Natural killer cell (primary cell): Measurements from ENCODE around the gene BRD7. TPM values are rescaled to one million over a fixed set of nuclear protein-coding genes. Genes with fewer than 3 reads are reported as not detected.
A peak's percentile ranks its signal among the peaks of the same experiment; 100 is the strongest.

Experiments
- ATAC-seq, 3 donors: fragments of 150-1000 bp in 2 of 3; fragments of 200-7000 bp in 1 of 3; cut with Tn5 transposase; 1 replicate in 1 of 3; 2 replicates in 2 of 3; pipeline ENCODE4 v1.10.0; 2021; ENCODE audit warnings: mild to moderate bottlenecking in 2 of 3, moderate library complexity in 2 of 3
- DNase-seq, 2 donors: peaks; one replicate each; pipeline versions ENCODE4 v3.0.0 to v3.0.0-alpha.2; 2013 to 2021; ENCODE audit warnings: mixed read lengths in 1 of 2
- H3K27ac ChIP-seq: one replicate; pipeline ENCODE4 v1.5.1; 2013; ENCODE audit warnings: mild to moderate bottlenecking, low read length
- H3K27me3 ChIP-seq: one replicate; pipeline ENCODE4 v1.6.1; 2013; ENCODE audit warnings: low read length; ENCODE audit not compliant: control insufficient read depth, insufficient read depth
- H3K36me3 ChIP-seq: one replicate; pipeline ENCODE4 v1.6.1; 2013; ENCODE audit warnings: low read length; ENCODE audit not compliant: control insufficient read depth, insufficient read depth
- H3K4me1 ChIP-seq: one replicate; pipeline ENCODE4 v1.6.1; 2013; ENCODE audit warnings: low read length; ENCODE audit not compliant: control insufficient read depth, insufficient read depth
- H3K4me3 ChIP-seq: one replicate; pipeline ENCODE4 v1.5.1; 2013; ENCODE audit warnings: low read length
- H3K9me3 ChIP-seq: one replicate; pipeline ENCODE4 v1.6.1; 2013; ENCODE audit warnings: low read length; ENCODE audit not compliant: control insufficient read depth, insufficient read depth
- H3K27ac Mint-ChIP-seq, 2 donors: one replicate each; pipeline ENCODE4 v1.8.0; 2022; ENCODE audit warnings: mild to moderate bottlenecking in 2 of 2, mixed read lengths in 2 of 2, moderate library complexity in 1 of 2
- H3K27me3 Mint-ChIP-seq, 2 donors: one replicate each; pipeline ENCODE4 v1.8.0; 2022; ENCODE audit warnings: low read depth in 2 of 2, mixed read lengths in 2 of 2
- H3K36me3 Mint-ChIP-seq: one replicate; pipeline ENCODE4 v1.8.0; 2022; ENCODE audit warnings: mixed read lengths
- H3K4me1 Mint-ChIP-seq, 2 donors: one replicate each; pipeline ENCODE4 v1.8.0; 2022; ENCODE audit warnings: mixed read lengths in 2 of 2
- H3K4me3 Mint-ChIP-seq: one replicate; pipeline ENCODE4 v1.8.0; 2022; ENCODE audit warnings: mild to moderate bottlenecking, moderate library complexity, mixed read lengths
- H3K9me3 Mint-ChIP-seq, 2 donors: one replicate each; pipeline ENCODE4 v1.8.0; 2022; ENCODE audit warnings: mixed read lengths in 2 of 2
- WGBS: methylation state at CpG from one replicate; pipeline ENCODE4 v1.1.7; 2013; ENCODE audit warnings: missing lambda C conversion rate; ENCODE audit not compliant: insufficient coverage; 5-methylcytosine and 5-hydroxymethylcytosine counted together
- intact Hi-C: fragments of 100-400 bp; cut with micrococcal nuclease; formaldehyde crosslinking; loops from one replicate; pipeline ENCODE4 v1.14.2; 2022
- total RNA-seq, 4 donors: library from RNA; stranded (reverse); fragments of 120-200 nt in 1 of 4; gene quantifications; one replicate each; pipeline versions ENCODE4 v1.2.3 to v1.2.4, GENCODE V29; 2013 to 2022
- TF ChIP-seq, protein P1 (sequence below): fragments of 200-600 bp; IDR thresholded peaks from one replicate; pipeline ENCODE4 v1.8.0; 2022; ENCODE audit warnings: antibody characterized with exemption

The BRD7 gene
- total RNA-seq, 3 donors from 2014 or later (not counting 1 experiment from before 2014, with no cell fraction given): 89.2 to 118 (median 94.9) TPM

DNA sequence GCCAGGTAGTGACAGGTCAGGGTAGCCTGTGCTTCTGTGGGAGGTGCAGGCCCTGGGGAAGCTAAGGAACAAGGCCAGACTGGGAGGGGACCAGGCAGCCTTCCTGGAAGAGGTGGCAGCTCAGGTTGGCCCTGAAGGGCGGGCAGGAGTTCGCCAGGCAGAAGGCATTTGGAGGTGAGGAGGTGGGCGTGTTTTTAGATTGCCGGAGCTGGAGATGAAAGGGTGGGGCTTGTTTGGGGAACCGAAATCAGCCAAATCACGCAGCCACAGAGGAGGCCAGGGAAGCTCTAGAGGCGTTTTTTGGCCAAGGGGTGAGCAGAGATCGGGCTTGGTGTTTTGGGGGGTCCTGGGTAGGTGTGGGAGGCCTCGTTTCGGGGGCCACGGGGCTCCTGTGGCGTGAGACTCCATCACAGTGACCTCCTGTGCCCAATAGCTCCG lies 94.9 kb downstream of the BRD7 start:
- Mint-ChIP-seq H3K36me3 (peaks cover 7% of the 10 kb centered on the region), H3K27ac (peak overlapping the region; percentile 91 to 99), H3K27me3 (no peaks in the 10 kb centered on the region), H3K4me1 (peaks cover 87% of the 10 kb centered on the region in 2 donors), H3K4me3 (peak overlapping the region; percentile 90), H3K9me3 (peaks cover 0 to 4% of the 10 kb centered on the region in 2 donors)
- Histone ChIP-seq H3K9me3 (no peaks in the 10 kb centered on the region), H3K27ac (peak overlapping the region; percentile 93), H3K4me1 (peaks cover 96% of the 10 kb centered on the region), H3K36me3 (peaks cover 12% of the 10 kb centered on the region), H3K27me3 (no peaks in the 10 kb centered on the region), H3K4me3 (peak overlapping the region; percentile 59)
- peak; percentile 11 to 55 (median 20) for ATAC-seq
- intact Hi-C loops: loop anchor here (1.0 kb wide), 1 partner anchor 8 kb away; the partner anchor contains the start of gene ADCY7
- 3% methylated on average over 13 of the region's 13 CpGs for WGBS
- peak in 1 of 2 donors; percentile 67 for DNase-seq
- TF ChIP-seq, protein P1, sequence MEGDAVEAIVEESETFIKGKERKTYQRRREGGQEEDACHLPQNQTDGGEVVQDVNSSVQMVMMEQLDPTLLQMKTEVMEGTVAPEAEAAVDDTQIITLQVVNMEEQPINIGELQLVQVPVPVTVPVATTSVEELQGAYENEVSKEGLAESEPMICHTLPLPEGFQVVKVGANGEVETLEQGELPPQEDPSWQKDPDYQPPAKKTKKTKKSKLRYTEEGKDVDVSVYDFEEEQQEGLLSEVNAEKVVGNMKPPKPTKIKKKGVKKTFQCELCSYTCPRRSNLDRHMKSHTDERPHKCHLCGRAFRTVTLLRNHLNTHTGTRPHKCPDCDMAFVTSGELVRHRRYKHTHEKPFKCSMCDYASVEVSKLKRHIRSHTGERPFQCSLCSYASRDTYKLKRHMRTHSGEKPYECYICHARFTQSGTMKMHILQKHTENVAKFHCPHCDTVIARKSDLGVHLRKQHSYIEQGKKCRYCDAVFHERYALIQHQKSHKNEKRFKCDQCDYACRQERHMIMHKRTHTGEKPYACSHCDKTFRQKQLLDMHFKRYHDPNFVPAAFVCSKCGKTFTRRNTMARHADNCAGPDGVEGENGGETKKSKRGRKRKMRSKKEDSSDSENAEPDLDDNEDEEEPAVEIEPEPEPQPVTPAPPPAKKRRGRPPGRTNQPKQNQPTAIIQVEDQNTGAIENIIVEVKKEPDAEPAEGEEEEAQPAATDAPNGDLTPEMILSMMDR: no peak

DNA sequence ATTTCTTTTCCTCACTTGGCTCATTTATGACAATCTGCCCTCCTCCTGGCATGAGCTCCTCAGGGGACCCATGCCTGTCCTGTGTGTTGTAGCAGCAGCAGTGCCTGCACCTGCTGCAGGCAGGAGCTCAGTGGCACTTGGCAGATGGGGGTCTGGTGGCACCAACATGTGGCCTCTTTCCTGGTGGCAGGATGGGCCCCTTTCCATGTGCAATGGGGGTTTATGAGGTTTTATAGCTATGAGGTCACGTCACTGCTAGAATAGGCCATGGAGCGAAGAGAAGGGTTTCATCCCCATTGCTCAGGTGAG lies 95.5 kb downstream of the BRD7 start:
- TF ChIP-seq, protein P1: no peak
- peak overlapping the region; percentile 91 to 99 for H3K27ac Mint-ChIP-seq
- H3K4me1 ChIP-seq: peaks cover 97% of the 10 kb centered on the region
- no peak for ATAC-seq
- intact Hi-C loops: no loop called here
- H3K9me3 ChIP-seq: no peaks in the 10 kb centered on the region
- H3K4me3 Mint-ChIP-seq: peak overlapping the region; percentile 90
- WGBS: 48% methylated on average over 2 of the region's 2 CpGs
- no peak for DNase-seq
- H3K36me3 Mint-ChIP-seq: peaks cover 3% of the 10 kb centered on the region
- peak overlapping the region; percentile 93 for H3K27ac ChIP-seq
- H3K27me3 ChIP-seq: no peaks in the 10 kb centered on the region
- H3K4me3 ChIP-seq: no peak overlapping the region
- peaks cover 0 to 2% of the 10 kb centered on the region in 2 donors for H3K9me3 Mint-ChIP-seq
- no peaks in the 10 kb centered on the region for H3K27me3 Mint-ChIP-seq
- peaks cover 87% of the 10 kb centered on the region in 2 donors for H3K4me1 Mint-ChIP-seq
- peaks cover 12% of the 10 kb centered on the region for H3K36me3 ChIP-seq

DNA sequence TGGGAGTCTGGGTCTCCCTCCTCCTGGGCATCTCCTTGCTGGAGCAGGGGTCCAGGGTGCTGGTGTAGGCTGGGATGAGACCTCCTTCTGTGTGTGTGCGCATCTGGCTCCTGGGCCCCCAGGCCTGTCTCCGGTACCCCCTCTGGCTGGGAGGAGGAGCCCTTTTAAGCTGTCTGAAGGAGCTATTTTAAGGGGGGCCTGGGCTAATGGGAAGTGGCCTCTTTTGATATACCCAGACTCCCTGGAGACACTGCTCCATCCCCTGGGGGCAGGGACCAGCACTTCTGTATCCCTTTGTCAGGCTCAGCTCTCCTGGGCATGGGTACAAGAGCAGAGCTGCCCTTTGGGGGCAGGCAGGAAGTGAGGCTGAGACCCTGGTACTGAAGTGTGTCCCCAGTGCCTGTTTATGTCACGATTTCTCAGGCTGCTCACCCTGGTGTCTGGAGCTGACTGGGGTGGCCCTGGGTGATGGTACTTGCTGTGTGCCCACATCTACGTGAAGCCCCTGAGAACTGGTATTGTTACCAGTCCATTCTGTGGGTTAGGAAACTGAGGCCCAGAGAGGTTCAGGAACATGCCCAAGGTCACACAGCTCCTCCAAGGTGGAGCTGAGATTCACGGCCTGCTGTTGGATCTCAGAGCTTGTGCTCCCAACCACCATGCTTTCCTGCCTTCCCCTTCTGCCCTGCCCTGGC lies 96.0 kb downstream of the BRD7 start:
- 65% methylated on average over 5 of the region's 5 CpGs for WGBS
- Mint-ChIP-seq H3K27me3 (no peaks in the 10 kb centered on the region), H3K27ac (peak overlapping the region; percentile 91 to 99), H3K4me3 (peak overlapping the region; percentile 90), H3K9me3 (no peaks in the 10 kb centered on the region), H3K4me1 (peaks cover 86% of the 10 kb centered on the region in 2 donors), H3K36me3 (no peaks in the 10 kb centered on the region)
- no peak for ATAC-seq
- Histone ChIP-seq H3K27ac (peak overlapping the region; percentile 93), H3K36me3 (peaks cover 12% of the 10 kb centered on the region), H3K4me1 (peaks cover 97% of the 10 kb centered on the region), H3K9me3 (no peaks in the 10 kb centered on the region), H3K27me3 (no peaks in the 10 kb centered on the region), H3K4me3 (no peak overlapping the region)
- DNase-seq: no peak
- intact Hi-C loops: no loop called here
- TF ChIP-seq, protein P1: no peak
